Measurements from ENCODE around the gene UBE2H.
"Not testable (repeated sequence)": the region's sequence is repeated elsewhere in the genome, so short reads cannot be mapped to it uniquely, and the experiment has no call there.

Gene UBE2H

GRCh38 chr7:129865925-129866201, 86.9 kb downstream of the UBE2H start:
- Histone ChIP-seq H3K27me3 (ENCODE audit: insufficient read depth, poor library complexity, severe bottlenecking) (no peaks in the 10 kb centered on the region), H3K4me3 (replicated peaks; ENCODE audit: insufficient read depth, low read length) (no peak overlapping the region), H3K27ac (replicated peaks) (no peak overlapping the region)
- TF ChIP-seq SPI1 (IDR thresholded peaks at IDR 0.05; ENCODE audit: borderline replicate concordance, low read depth) (no peak), POLR2AphosphoS5 (IDR thresholded peaks at IDR 0.05; ENCODE audit: low read depth) (no peak), GABPA (IDR thresholded peaks at IDR 0.05; ENCODE audit: low read depth) (no peak)
- TF ChIP-seq, protein P1, sequence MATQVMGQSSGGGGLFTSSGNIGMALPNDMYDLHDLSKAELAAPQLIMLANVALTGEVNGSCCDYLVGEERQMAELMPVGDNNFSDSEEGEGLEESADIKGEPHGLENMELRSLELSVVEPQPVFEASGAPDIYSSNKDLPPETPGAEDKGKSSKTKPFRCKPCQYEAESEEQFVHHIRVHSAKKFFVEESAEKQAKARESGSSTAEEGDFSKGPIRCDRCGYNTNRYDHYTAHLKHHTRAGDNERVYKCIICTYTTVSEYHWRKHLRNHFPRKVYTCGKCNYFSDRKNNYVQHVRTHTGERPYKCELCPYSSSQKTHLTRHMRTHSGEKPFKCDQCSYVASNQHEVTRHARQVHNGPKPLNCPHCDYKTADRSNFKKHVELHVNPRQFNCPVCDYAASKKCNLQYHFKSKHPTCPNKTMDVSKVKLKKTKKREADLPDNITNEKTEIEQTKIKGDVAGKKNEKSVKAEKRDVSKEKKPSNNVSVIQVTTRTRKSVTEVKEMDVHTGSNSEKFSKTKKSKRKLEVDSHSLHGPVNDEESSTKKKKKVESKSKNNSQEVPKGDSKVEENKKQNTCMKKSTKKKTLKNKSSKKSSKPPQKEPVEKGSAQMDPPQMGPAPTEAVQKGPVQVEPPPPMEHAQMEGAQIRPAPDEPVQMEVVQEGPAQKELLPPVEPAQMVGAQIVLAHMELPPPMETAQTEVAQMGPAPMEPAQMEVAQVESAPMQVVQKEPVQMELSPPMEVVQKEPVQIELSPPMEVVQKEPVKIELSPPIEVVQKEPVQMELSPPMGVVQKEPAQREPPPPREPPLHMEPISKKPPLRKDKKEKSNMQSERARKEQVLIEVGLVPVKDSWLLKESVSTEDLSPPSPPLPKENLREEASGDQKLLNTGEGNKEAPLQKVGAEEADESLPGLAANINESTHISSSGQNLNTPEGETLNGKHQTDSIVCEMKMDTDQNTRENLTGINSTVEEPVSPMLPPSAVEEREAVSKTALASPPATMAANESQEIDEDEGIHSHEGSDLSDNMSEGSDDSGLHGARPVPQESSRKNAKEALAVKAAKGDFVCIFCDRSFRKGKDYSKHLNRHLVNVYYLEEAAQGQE (IDR thresholded peaks at IDR 0.05; ENCODE audit: insufficient replicate concordance, low read depth) = no peak
- TF ChIP-seq, protein P2, sequence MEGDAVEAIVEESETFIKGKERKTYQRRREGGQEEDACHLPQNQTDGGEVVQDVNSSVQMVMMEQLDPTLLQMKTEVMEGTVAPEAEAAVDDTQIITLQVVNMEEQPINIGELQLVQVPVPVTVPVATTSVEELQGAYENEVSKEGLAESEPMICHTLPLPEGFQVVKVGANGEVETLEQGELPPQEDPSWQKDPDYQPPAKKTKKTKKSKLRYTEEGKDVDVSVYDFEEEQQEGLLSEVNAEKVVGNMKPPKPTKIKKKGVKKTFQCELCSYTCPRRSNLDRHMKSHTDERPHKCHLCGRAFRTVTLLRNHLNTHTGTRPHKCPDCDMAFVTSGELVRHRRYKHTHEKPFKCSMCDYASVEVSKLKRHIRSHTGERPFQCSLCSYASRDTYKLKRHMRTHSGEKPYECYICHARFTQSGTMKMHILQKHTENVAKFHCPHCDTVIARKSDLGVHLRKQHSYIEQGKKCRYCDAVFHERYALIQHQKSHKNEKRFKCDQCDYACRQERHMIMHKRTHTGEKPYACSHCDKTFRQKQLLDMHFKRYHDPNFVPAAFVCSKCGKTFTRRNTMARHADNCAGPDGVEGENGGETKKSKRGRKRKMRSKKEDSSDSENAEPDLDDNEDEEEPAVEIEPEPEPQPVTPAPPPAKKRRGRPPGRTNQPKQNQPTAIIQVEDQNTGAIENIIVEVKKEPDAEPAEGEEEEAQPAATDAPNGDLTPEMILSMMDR (IDR thresholded peaks at IDR 0.05; ENCODE audit: insufficient read depth, low read length) = no peak
- DNase-seq (ENCODE audit: low read depth in 1 of 2, low spot score in 1 of 2) = no peak

DNA sequence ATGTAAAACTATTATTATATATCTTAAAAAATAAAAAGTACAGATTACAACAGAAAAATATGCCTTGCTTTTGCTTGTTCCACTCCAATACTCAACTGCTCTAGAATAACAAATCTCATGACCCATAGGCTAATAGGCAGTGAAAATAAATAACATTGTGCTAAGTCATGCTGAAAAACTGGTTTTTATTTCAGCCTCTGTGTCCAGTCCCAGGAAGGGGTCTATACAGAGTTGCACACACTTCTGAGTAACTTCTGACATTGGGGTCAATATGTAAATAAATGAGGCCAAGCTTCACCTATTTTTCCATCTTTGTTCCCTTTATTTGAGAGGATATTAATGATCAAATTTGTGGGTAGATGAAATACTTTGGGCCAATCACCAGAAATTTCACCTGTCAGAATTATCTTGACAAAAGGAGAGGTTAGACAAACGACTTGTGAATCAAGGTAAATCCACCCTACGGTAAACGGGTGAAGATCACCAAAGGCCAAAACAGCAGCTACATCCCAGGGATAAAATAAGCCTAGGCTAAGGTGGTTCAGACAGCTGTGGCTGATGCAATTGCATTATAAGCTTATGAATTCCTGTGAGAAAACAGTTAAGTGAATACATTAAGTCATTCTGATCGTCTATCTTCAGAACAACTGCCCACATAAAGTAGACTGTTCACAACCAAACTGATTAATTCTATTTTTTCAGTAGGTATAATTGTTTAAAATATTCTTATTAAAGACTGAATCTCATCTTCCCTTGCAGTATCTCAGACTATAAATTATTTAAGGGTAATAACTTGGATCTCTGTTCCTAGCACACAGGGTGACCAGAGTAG, 87.5 kb downstream of the UBE2H start:
- TF ChIP-seq SPI1 (IDR thresholded peaks at IDR 0.05; ENCODE audit: borderline replicate concordance, low read depth) (no peak), GABPA (IDR thresholded peaks at IDR 0.05; ENCODE audit: low read depth) (no peak), POLR2AphosphoS5 (IDR thresholded peaks at IDR 0.05; ENCODE audit: low read depth) (no peak)
- TF ChIP-seq, protein P1 (IDR thresholded peaks at IDR 0.05; ENCODE audit: insufficient replicate concordance, low read depth) = no peak
- TF ChIP-seq, protein P2 (IDR thresholded peaks at IDR 0.05; ENCODE audit: insufficient read depth, low read length) = no peak
- Histone ChIP-seq H3K27me3 (ENCODE audit: insufficient read depth, poor library complexity, severe bottlenecking) (no peaks in the 10 kb centered on the region), H3K4me3 (replicated peaks; ENCODE audit: insufficient read depth, low read length) (no peak overlapping the region), H3K27ac (replicated peaks) (no peak overlapping the region)
- DNase-seq (ENCODE audit: low read depth in 1 of 2, low spot score in 1 of 2) = no peak

DNA sequence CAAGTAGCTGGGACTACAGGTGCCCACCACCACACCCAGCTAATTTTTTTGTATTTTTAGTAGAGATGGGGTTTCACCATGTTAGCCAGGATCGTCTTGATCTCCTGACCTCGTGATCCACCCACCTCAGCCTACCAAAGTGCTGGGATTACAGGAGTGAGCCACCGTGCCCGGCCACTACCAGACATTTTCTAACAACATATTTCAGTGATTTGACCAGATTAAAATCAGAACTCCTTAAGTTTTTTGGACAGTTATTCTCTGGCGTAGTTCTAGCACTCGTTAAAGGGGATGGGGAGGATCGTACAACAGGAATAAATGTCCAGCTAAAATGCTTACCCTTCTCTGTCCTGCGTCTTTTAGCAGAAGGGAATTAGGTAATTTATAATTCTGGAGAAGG, 88.1 kb downstream of the UBE2H start:
- not testable (repeated sequence) for H3K27me3 ChIP-seq (ENCODE audit: insufficient read depth, poor library complexity, severe bottlenecking); H3K27ac ChIP-seq (replicated peaks)

GRCh38 chr7:129864042-129864441, 88.7 kb downstream of the UBE2H start:
- DNase-seq (ENCODE audit: low read depth in 1 of 2, low spot score in 1 of 2) = no peak
- TF ChIP-seq GABPA (IDR thresholded peaks at IDR 0.05; ENCODE audit: low read depth) (no peak), POLR2AphosphoS5 (IDR thresholded peaks at IDR 0.05; ENCODE audit: low read depth) (no peak), SPI1 (IDR thresholded peaks at IDR 0.05; ENCODE audit: borderline replicate concordance, low read depth) (no peak)
- TF ChIP-seq, protein P1 (IDR thresholded peaks at IDR 0.05; ENCODE audit: insufficient replicate concordance, low read depth) = no peak
- TF ChIP-seq, protein P2 (IDR thresholded peaks at IDR 0.05; ENCODE audit: insufficient read depth, low read length) = no peak
- Histone ChIP-seq H3K27me3 (ENCODE audit: insufficient read depth, poor library complexity, severe bottlenecking) (no peaks in the 10 kb centered on the region), H3K27ac (replicated peaks) (no peak overlapping the region), H3K4me3 (replicated peaks; ENCODE audit: insufficient read depth, low read length) (no peak overlapping the region)

More for the DNA sequence above, 88.1 kb downstream of the UBE2H start:
- not testable (repeated sequence) for H3K4me3 ChIP-seq (replicated peaks; ENCODE audit: insufficient read depth, low read length); DNase-seq (ENCODE audit: low read depth in 1 of 2, low spot score in 1 of 2)
